Naive thymus-derived CD8-positive, alpha-beta T cell (primary cell): ENCODE data around the gene FOXO3. TPM values are rescaled to one million over a fixed set of nuclear protein-coding genes. Genes with fewer than 3 reads are reported as not detected.
A peak's percentile ranks its signal among the peaks of the same experiment; 100 is the strongest.

Experiments used
- ATAC-seq, 2 donors: fragments of 150-1000 bp; cut with Tn5 transposase in 1 of 2; sonication (Bioruptor Pico), chemical (Tn5 transposase) in 1 of 2; 1 replicate in 1 of 2; 2 replicates in 1 of 2; pipeline ENCODE4 v1.10.0; 2021; ENCODE audit warnings: mild to moderate bottlenecking in 2 of 2, moderate library complexity in 2 of 2
- POLR2A ChIA-PET: fragments of 350-600 bp; sonication (Branson Sonifier 250); formaldehyde crosslinking; loops from one replicate; lab custom pipeline; 2021; ENCODE audit warnings: antibody characterized with exemption; lab: Charles Lee
- DNase-seq, 10 donors: peaks; one replicate each; pipeline versions ENCODE4 v3.0.0 to v3.0.0-alpha.2; 2020 to 2022
- H3K27ac Mint-ChIP-seq, 10 donors: one replicate each; pipeline ENCODE4 v1.8.0; 2020 to 2022; ENCODE audit warnings: mild to moderate bottlenecking in 10 of 10, mixed read lengths in 10 of 10, moderate library complexity in 4 of 10, inconsistent platforms in 1 of 10
- H3K27me3 Mint-ChIP-seq, 5 donors: one replicate each; pipeline ENCODE4 v1.8.0; 2021 to 2022; ENCODE audit warnings: mixed read lengths in 5 of 5
- H3K36me3 Mint-ChIP-seq, 3 donors: one replicate each; pipeline ENCODE4 v1.8.0; 2020 to 2022; ENCODE audit warnings: mixed read lengths in 3 of 3, mild to moderate bottlenecking in 2 of 3, inconsistent platforms in 1 of 3
- H3K4me1 Mint-ChIP-seq, 4 donors: one replicate each; pipeline ENCODE4 v1.8.0; 2021 to 2022; ENCODE audit warnings: mixed read lengths in 4 of 4
- H3K4me3 Mint-ChIP-seq, 10 donors: one replicate each; pipeline ENCODE4 v1.8.0; 2020 to 2022; ENCODE audit warnings: mild to moderate bottlenecking in 10 of 10, mixed read lengths in 10 of 10, moderate library complexity in 6 of 10, inconsistent platforms in 1 of 10
- H3K9me3 Mint-ChIP-seq, 9 donors: one replicate each; pipeline ENCODE4 v1.8.0; 2020 to 2022; ENCODE audit warnings: mixed read lengths in 9 of 9, mild to moderate bottlenecking in 3 of 9, inconsistent platforms in 1 of 9, moderate library complexity in 1 of 9
- polyA plus RNA-seq, 3 donors: library from polyadenylated mRNA; unstranded; fragments of 300-500 nt; fragmentation: Illumina TruSeq; gene quantifications; one replicate each; pipeline ENCODE4 v1.2.3, GENCODE V29; 2021
- total RNA-seq, 8 experiments: library from RNA in 2 of 8; stranded (reverse) in 2 of 8; gene quantifications; one replicate each; pipeline ENCODE4 v1.2.3 and lab custom pipeline; 2021 to 2026

The FOXO3 gene
- total and polyA plus RNA-seq, 5 experiments from 2014 or later = 14.5 to 24.4 (median 18.6) TPM

- Mint-ChIP-seq H3K27me3 (peaks cover 0 to 9% (median 0%) of the 10 kb centered on the region in 5 donors), H3K9me3 (peaks cover 0 to 15% (median 7%) of the 10 kb centered on the region in 9 donors), H3K27ac (no peak overlapping the region), H3K4me1 (peaks cover 0 to 6% (median under 1%) of the 10 kb centered on the region in 4 donors), H3K4me3 (no peak overlapping the region), H3K36me3 (peaks cover 0 to 15% (median 7%) of the 10 kb centered on the region in 3 donors)
- DNase-seq (no peak), ATAC-seq (no peak)
- POLR2A ChIA-PET = no interaction called here
These were observed 160.1 kb downstream of the FOXO3 start for GRCh38 chr6:108720827-108721226.

DNA sequence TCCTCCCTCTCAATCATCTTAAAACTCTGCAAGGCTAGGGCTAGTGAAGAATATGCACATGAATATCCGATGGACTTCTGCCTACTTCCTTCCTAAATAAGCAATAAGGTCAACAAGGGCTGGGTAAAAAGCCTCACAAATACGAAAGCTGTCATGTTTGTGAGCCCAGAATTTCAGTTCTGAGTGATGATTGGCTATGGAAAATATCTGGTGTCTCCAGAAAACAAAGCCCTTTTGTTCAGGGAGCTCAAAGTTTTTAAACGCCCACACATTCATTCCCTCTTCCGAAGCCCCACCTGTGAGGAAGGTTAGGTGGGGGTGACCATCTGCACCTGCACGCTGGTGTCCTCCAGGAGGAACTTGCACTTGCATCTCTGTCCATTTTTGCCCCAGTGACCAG is 160.6 kb downstream of the FOXO3 start:
- Mint-ChIP-seq H3K4me3 (no peak overlapping the region), H3K27me3 (peaks cover 0 to 9% (median 0%) of the 10 kb centered on the region in 5 donors), H3K36me3 (peaks cover 0 to 15% (median 7%) of the 10 kb centered on the region in 3 donors), H3K9me3 (peaks cover 0 to 15% (median 7%) of the 10 kb centered on the region in 9 donors), H3K4me1 (peaks cover 0 to 6% (median 0%) of the 10 kb centered on the region in 4 donors), H3K27ac (no peak overlapping the region)
- no peak for ATAC-seq
- POLR2A ChIA-PET = interaction anchor here (1.2 kb wide), 1 partner anchor 16 kb away, joined by 3 read pairs; no protein-coding TSS in a partner anchor
- DNase-seq = no peak

DNA sequence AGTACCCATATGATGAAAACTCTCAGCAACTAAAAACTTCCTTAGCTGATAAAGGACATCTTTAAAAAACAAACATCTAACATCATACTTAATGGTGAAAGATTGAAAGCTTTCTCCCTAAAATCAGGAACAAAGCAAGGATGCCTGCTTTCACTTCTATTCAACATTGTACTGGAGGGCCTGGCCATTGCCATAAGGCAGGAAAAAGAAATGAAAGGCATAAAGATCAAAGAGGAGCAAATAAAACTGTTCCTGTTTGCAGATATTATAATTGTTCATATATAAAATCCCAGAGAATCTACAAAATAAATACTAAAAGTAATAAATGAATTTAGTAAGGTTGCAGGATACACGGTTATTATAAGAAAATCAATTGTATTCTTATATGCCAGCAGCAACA is 162.9 kb downstream of the FOXO3 start:
- peaks cover 0 to 6% (median 0%) of the 10 kb centered on the region in 4 donors for H3K4me1 Mint-ChIP-seq
- H3K27me3 Mint-ChIP-seq = peaks cover 0 to 9% (median 0%) of the 10 kb centered on the region in 5 donors
- H3K27ac Mint-ChIP-seq = no peak overlapping the region
- no peak for ATAC-seq
- no peak overlapping the region for H3K4me3 Mint-ChIP-seq
- no peak for DNase-seq
- peaks cover 0 to 15% (median 7%) of the 10 kb centered on the region in 3 donors for H3K36me3 Mint-ChIP-seq
- POLR2A ChIA-PET = interaction anchor here (0.7 kb wide), 1 partner anchor 130 kb away, joined by 3 read pairs; no protein-coding TSS in a partner anchor
- peaks cover 0 to 15% (median 7%) of the 10 kb centered on the region in 9 donors for H3K9me3 Mint-ChIP-seq

DNA sequence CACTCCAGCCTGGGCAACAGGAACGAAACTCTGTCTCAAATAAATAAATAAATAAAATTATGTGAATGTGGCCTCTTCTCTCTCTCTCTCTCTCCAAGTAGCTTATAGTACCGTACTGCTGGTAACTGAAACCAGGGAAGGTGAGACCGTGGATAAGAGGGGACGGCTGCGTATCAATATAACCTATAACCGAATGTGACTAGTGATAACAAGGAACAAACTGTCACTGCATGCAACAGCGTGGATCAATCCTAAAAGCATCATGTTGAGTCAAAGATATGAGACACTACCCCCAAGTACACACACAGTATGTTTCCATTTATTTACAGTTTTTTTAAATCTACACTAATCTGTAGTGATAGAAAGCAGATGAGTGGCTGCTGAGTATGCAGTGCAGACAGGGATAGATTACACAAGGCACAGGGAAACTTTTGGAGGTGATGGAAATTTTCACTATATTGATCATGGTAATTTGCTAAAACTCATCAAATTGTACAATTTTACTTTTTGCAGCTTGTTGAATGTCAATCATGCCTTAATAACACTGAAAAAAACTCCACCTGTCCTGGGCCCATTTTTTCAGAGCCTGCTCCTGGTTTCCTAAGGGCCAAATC is 166.1 kb downstream of the FOXO3 start:
- Mint-ChIP-seq H3K9me3 (peaks cover 0 to 15% (median 7%) of the 10 kb centered on the region in 9 donors), H3K27me3 (no peaks in the 10 kb centered on the region), H3K4me3 (no peak overlapping the region), H3K27ac (no peak overlapping the region), H3K36me3 (peaks cover 0 to 15% (median 7%) of the 10 kb centered on the region in 3 donors), H3K4me1 (no peaks in the 10 kb centered on the region)
- POLR2A ChIA-PET = no interaction called here
- no peak for ATAC-seq
- DNase-seq = no peak

DNA sequence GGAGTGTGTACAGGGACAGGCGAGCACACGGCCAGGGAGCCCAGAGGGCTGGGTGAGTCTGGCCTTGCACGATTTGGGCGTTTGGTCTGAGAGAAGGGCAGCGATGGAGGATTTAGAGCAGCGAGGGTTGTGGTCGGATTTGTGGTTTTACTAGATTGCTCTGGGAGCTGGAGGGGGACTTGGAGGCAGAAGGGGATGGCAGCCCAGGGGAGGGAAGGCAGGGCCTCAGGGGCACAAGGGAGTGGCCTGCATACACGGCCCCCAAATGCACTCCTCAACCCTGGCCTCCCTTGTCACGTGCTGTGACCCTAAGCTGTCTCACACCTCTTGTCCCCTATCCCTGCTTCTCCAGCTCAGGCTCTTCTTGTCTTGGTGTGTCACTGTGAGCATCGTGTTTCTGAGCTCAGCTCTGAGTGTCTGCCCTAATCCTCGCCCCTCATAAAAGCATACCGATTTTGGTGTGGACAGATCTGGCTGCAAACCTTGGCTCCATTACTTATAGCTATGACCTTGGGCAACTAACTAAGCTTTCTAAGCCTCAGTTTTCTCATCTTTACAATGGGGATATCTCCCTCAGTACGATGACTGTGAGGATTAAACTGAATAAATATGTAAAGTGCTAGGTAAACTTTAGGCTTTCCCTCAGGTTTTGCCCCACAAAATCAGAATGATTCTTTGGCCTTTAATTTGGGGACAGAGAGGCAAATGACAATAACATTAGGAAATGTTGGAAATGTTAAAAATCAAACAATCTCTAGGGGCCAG is 167.4 kb downstream of the FOXO3 start:
- Mint-ChIP-seq H3K27ac (peak overlapping the region in 1 of 10 donors; percentile 65), H3K9me3 (peaks cover 0 to 13% (median 5%) of the 10 kb centered on the region in 9 donors), H3K4me1 (no peaks in the 10 kb centered on the region), H3K4me3 (no peak overlapping the region), H3K27me3 (no peaks in the 10 kb centered on the region), H3K36me3 (peaks cover 0 to 12% (median 5%) of the 10 kb centered on the region in 3 donors)
- POLR2A ChIA-PET = no interaction called here
- no peak for DNase-seq
- ATAC-seq = no peak

DNA sequence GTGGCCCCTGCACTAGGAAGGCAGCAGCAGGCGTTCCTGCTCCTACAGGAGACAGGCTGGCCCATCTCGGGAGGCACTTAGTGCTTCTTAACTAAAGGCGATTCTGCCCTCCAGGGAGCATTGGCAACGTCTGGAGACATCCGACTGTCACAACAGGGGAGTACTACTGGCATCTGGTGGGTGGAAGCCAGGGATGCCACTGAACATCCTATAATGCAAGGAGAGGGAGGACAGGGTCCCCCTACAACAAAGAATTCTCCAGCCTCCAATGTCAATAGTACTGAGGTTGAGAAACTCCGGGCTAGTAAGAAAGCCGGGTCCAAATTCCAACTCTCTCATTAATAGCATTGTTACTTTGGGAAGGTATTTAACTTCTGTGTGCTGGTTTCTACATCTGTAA is 168.1 kb downstream of the FOXO3 start:
- H3K27me3 Mint-ChIP-seq = no peaks in the 10 kb centered on the region
- POLR2A ChIA-PET = no interaction called here
- peaks cover 0 to 7% (median 0%) of the 10 kb centered on the region in 9 donors for H3K9me3 Mint-ChIP-seq
- H3K36me3 Mint-ChIP-seq = peaks cover 0 to 6% (median 0%) of the 10 kb centered on the region in 3 donors
- H3K4me3 Mint-ChIP-seq = no peak overlapping the region
- no peak for ATAC-seq
- H3K4me1 Mint-ChIP-seq = no peaks in the 10 kb centered on the region
- no peak for DNase-seq
- no peak overlapping the region for H3K27ac Mint-ChIP-seq

DNA sequence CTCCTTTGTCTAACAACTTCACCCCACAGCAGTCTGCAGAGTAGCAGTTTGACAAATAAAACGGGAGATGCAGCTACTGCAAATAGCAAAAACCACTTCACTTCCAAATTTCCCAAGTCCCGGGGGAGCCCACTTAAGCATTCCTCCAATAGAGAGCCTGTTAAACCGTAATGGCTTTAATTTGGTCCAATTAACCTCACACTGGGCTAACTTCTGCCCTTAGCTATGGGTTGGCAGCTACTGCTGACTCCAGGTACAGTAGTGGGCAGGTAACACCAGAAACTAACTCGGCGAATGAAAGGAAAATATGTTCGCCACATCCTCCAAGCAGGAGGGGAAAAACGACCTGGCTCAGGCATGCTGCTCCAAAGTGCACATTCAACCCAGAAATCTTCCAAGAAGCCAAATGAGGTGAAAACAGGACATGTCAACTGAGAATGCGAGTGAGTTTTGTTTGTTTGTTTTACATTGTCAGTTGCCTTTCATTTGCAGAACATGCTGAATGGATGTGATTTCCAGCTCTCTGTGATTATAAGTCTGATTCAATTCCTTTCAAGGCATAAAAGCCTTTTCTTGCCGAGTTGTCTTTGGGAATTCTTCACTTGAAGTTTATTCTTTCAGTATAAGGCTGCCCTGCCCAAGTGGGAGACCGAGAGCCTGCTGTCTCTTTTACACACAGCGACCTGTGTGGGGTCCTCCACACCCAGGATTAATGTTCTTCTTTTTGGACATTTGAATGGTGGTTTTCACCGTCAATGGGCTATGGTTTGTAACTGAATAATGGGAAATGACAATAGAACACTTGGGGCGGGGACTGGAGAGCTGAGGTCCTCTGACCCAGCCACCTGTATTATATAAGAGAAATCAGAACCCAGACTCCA is 170.2 kb downstream of the FOXO3 start:
- Mint-ChIP-seq H3K36me3 (no peaks in the 10 kb centered on the region), H3K27ac (peak overlapping the region in 1 of 10 donors; percentile 4), H3K27me3 (peaks cover 0 to 1% (median 0%) of the 10 kb centered on the region in 5 donors), H3K9me3 (peaks cover 0 to 2% (median 0%) of the 10 kb centered on the region in 9 donors), H3K4me3 (no peak overlapping the region), H3K4me1 (no peaks in the 10 kb centered on the region)
- DNase-seq (no peak), ATAC-seq (no peak)
- POLR2A ChIA-PET = no interaction called here

- DNase-seq (no peak), ATAC-seq (no peak)
- Mint-ChIP-seq H3K4me3 (no peak overlapping the region), H3K36me3 (no peaks in the 10 kb centered on the region), H3K27ac (no peak overlapping the region), H3K4me1 (peaks cover 0 to 2% (median 0%) of the 10 kb centered on the region in 4 donors), H3K27me3 (peaks cover 0 to 5% (median 0%) of the 10 kb centered on the region in 5 donors), H3K9me3 (peaks cover 0 to 2% (median 0%) of the 10 kb centered on the region in 9 donors)
- POLR2A ChIA-PET = no interaction called here
These were observed 171.6 kb downstream of the FOXO3 start for GRCh38 chr6:108732091-108732870.

DNA sequence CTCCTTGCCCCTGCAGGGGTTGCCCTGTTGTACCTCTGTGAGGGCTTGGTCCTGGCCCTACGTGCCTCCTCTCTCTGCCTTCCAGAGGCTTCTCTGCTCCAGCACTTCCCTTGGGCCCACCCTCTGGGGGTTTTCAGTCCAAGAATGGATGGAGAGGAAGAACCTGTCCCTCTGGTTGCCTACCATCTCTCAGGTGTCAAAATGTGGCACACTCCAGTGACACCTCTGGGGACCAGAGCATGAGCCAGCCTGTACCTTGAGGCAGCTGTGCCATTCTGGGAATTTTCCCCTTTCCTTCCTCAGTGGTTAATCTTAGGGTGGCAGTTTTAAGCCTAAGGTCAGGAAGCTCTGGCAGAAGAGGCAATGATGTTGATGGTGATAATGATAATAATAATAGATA is 172.3 kb downstream of the FOXO3 start:
- Mint-ChIP-seq H3K4me3 (no peak overlapping the region), H3K4me1 (peaks cover 0 to 2% (median 0%) of the 10 kb centered on the region in 4 donors), H3K36me3 (no peaks in the 10 kb centered on the region), H3K9me3 (peaks cover 0 to 2% (median 0%) of the 10 kb centered on the region in 9 donors), H3K27me3 (peaks cover 0 to 5% (median 0%) of the 10 kb centered on the region in 5 donors), H3K27ac (no peak overlapping the region)
- DNase-seq (no peak), ATAC-seq (no peak)
- POLR2A ChIA-PET = no interaction called here

DNA sequence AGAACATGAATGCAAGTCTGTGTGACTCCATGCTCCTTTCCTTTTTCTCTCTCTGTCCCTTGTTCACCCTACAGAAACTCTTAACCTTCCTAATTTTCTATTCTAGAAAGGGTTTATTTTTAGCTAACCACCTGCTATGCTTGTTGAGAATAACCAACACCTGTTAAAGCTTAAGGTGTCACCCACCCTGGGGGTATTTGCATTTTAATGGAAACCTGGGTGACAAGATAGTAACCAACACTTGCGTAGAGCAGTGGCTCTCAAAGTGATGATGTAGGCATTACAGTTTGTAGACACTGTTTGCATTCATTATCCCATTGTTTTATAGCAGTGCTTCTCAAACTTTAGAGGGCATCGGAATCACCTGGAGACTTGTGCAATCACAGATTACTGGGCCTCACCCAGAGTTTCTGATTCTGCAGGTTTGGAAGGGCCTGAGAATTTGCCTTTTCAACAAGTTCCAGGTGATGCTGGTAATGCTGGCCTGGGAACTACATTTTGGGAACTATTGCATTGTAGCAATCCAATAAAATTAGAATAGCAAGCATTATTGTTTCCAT is 173.1 kb downstream of the FOXO3 start:
- POLR2A ChIA-PET = no interaction called here
- Mint-ChIP-seq H3K4me3 (no peak overlapping the region), H3K36me3 (no peaks in the 10 kb centered on the region), H3K9me3 (no peaks in the 10 kb centered on the region), H3K27me3 (peaks cover 0 to 5% (median 0%) of the 10 kb centered on the region in 5 donors), H3K27ac (no peak overlapping the region), H3K4me1 (peaks cover 0 to 4% (median 0%) of the 10 kb centered on the region in 4 donors)
- no peak for ATAC-seq
- DNase-seq = no peak
